ENCODE data around the gene CEP76.

The CEP76 gene, protein sequence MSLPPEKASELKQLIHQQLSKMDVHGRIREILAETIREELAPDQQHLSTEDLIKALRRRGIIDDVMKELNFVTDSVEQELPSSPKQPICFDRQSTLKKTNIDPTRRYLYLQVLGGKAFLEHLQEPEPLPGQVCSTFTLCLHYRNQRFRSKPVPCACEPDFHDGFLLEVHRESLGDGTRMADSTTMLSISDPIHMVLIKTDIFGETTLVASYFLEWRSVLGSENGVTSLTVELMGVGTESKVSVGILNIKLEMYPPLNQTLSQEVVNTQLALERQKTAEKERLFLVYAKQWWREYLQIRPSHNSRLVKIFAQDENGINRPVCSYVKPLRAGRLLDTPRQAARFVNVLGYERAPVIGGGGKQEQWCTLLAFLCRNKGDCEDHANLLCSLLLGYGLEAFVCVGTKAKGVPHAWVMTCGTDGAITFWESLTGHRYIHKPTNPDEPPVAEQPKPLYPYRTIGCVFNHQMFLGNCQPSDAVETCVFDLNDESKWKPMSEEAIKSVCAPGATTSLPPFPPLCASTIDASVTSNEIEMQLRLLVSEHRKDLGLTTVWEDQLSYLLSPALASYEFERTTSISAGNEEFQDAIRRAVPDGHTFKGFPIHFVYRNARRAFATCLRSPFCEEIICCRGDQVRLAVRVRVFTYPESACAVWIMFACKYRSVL

GRCh38 chr18:12702221-12703095 is at the start of gene CEP76, which contains the start of gene PSMG2:
TSS of gene CEP76 (minus strand) at chr18:12702723. CDS start at chr18:12702548, 175 bp downstream.
TSS of gene PSMG2 (plus strand) at chr18:12703042. CDS start at chr18:12703108, 66 bp downstream.
- no peaks in the 10 kb centered on the region for H3K9me3 Mint-ChIP-seq
- ATAC-seq (replicated peaks) (peak; percentile 90 to 93), DNase-seq (peak; percentile 92)
- peaks cover 22 to 46% of the 10 kb centered on the region in 2 donors for H3K4me1 Mint-ChIP-seq
- peak within 1 kb of the TSS; percentile 88 to 100 for H3K4me3 Mint-ChIP-seq
- peaks cover 12 to 16% of the 10 kb centered on the region in 2 donors for H3K36me3 Mint-ChIP-seq
- peak within 1 kb of the TSS; percentile 100 for H3K27ac Mint-ChIP-seq
- no peaks in the 10 kb centered on the region for H3K27me3 Mint-ChIP-seq

DNA sequence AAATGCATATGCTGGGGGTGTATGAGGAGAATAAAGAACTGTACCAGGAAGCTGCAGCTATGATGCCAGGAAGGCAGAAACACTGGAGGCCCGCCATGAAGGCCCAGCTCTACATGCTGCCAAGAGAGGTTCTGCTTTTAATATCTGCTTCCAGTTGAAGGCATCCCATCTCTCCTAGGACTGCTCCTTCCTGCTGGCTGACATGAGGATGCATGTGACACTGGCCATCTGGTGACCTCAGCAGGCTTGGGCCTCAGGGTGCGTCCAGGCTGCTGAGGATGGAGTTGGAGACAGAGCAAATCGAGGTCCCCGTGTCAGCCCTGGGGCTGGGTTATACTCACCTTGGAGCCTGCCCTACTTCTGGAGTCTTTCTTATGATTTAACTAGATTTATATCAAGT is 49.4 kb upstream of the CEP76 start:
- Mint-ChIP-seq H3K27me3 (peaks cover 19 to 26% of the 10 kb centered on the region in 2 donors), H3K9me3 (peaks cover 0 to 3% of the 10 kb centered on the region in 2 donors), H3K27ac (no peak overlapping the region), H3K4me3 (no peak overlapping the region), H3K4me1 (peaks cover 18 to 25% of the 10 kb centered on the region in 2 donors), H3K36me3 (no peaks in the 10 kb centered on the region)
- ATAC-seq (replicated peaks): no peak
- DNase-seq: no peak

- Mint-ChIP-seq H3K27ac (no peak overlapping the region), H3K4me3 (no peak overlapping the region), H3K9me3 (peaks cover 0 to under 1% of the 10 kb centered on the region in 2 donors), H3K36me3 (no peaks in the 10 kb centered on the region), H3K27me3 (peaks cover 19 to 23% of the 10 kb centered on the region in 2 donors), H3K4me1 (peaks cover 18 to 25% of the 10 kb centered on the region in 2 donors)
- ATAC-seq (replicated peaks): no peak
- DNase-seq: no peak
These were observed 49.0 kb upstream of the CEP76 start for GRCh38 chr18:12751503-12751884.

GRCh38 chr18:12750715-12751502 is 48.4 kb upstream of the CEP76 start:
- peak overlapping the region; percentile 30 to 37 for H3K4me3 Mint-ChIP-seq

DNA sequence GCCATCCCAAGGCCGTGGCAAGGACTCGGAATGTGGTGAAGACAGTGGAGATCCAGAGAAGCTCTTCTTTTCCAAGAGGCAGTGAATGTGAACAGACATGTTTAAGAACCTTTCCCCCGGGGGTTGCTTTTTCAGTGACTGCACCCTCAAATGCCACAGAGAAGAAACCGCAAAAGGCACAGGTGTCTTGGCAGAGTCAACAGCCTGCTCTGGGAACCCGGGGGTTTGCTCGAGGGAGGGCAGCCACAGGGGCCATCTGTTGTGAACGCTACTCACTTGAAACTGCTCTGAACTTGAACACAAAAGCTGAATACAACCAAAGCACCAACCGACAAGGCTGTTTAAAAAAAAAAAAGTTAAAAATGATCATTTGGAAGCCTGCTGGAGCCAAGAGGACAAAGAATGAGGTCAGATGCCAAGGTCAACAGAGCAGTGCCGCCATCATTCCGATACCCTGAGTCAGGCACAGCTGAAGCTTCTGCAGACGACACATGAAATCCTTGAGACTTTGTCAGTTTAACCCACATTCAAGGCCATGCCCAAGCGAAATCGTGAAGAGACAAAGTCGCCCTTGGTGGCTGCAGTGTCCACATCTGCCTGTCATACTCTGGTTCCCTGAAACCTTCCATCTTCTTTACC is 47.7 kb upstream of the CEP76 start:
- H3K4me1 Mint-ChIP-seq: peaks cover 18 to 25% of the 10 kb centered on the region in 2 donors
- peak overlapping the region; percentile 30 to 37 for H3K4me3 Mint-ChIP-seq
- H3K27me3 Mint-ChIP-seq: peaks cover 19 to 22% of the 10 kb centered on the region in 2 donors
- H3K36me3 Mint-ChIP-seq: no peaks in the 10 kb centered on the region
- ATAC-seq (replicated peaks): peak; percentile 85 to 87
- H3K9me3 Mint-ChIP-seq: no peaks in the 10 kb centered on the region
- DNase-seq: peak; percentile 27
- peak overlapping the region; percentile 81 for H3K27ac Mint-ChIP-seq

More at GRCh38 chr18:12750715-12751502, 48.4 kb upstream of the CEP76 start:
- DNase-seq (no peak), ATAC-seq (replicated peaks) (no peak)
- Mint-ChIP-seq H3K36me3 (no peaks in the 10 kb centered on the region), H3K27me3 (peaks cover 19 to 22% of the 10 kb centered on the region in 2 donors), H3K27ac (no peak overlapping the region), H3K9me3 (no peaks in the 10 kb centered on the region), H3K4me1 (peaks cover 18 to 25% of the 10 kb centered on the region in 2 donors)

DNA sequence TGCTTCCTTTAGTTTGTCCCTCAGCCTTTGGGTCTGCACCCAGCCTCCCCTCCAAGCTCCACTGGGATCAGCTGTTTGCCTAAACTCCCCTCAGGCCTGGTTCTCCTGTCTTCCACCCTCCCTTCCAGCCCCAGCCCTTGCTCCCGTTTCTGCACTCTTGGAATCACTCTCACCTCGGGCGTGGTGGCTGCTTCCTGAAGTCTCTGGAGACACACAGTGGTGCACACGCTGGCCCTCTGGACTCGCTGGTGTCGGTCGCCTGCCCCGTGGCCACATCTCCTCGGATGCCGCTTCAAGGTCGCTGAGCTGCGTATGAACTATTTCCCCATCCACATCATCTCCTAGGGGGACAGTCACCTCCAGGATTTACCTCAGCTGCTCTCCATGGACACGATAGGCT is 46.6 kb upstream of the CEP76 start:
- no peak for DNase-seq
- ATAC-seq (replicated peaks): no peak
- Mint-ChIP-seq H3K9me3 (no peaks in the 10 kb centered on the region), H3K27me3 (peaks cover 19 to 22% of the 10 kb centered on the region in 2 donors), H3K36me3 (no peaks in the 10 kb centered on the region), H3K27ac (no peak overlapping the region), H3K4me3 (no peak overlapping the region), H3K4me1 (peaks cover 18 to 21% of the 10 kb centered on the region in 2 donors)

DNA sequence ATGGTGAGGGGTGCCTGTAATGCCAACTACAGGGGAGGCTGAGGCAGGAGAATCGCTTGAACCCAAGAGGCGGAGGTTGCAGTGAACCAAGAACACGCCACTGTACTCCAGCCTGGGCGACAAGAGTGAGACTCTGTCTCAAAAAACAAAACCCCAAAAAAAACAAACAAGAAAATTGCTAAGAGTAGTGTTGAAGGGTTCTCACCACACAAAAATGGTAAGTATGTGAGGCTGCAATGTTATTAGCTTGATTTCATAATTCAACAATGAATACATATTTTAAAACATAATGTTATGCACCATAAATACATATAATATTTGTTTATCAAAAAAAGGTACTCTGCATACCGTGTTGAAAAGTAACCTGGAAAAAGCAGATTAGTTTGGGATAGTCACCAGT is 46.1 kb upstream of the CEP76 start:
- Mint-ChIP-seq H3K4me3 (no peak overlapping the region), H3K9me3 (no peaks in the 10 kb centered on the region), H3K27me3 (peaks cover 19 to 22% of the 10 kb centered on the region in 2 donors), H3K27ac (no peak overlapping the region), H3K4me1 (peaks cover 18 to 21% of the 10 kb centered on the region in 2 donors), H3K36me3 (no peaks in the 10 kb centered on the region)
- ATAC-seq (replicated peaks) (no peak), DNase-seq (no peak)

GRCh38 chr18:12747530-12748315 is 45.2 kb upstream of the CEP76 start:
- peaks cover 19 to 22% of the 10 kb centered on the region in 2 donors for H3K27me3 Mint-ChIP-seq
- peaks cover 18 to 21% of the 10 kb centered on the region in 2 donors for H3K4me1 Mint-ChIP-seq
- DNase-seq (no peak), ATAC-seq (replicated peaks) (no peak)
- no peak overlapping the region for H3K4me3 Mint-ChIP-seq
- no peaks in the 10 kb centered on the region for H3K36me3 Mint-ChIP-seq
- H3K9me3 Mint-ChIP-seq: no peaks in the 10 kb centered on the region
- H3K27ac Mint-ChIP-seq: no peak overlapping the region

DNA sequence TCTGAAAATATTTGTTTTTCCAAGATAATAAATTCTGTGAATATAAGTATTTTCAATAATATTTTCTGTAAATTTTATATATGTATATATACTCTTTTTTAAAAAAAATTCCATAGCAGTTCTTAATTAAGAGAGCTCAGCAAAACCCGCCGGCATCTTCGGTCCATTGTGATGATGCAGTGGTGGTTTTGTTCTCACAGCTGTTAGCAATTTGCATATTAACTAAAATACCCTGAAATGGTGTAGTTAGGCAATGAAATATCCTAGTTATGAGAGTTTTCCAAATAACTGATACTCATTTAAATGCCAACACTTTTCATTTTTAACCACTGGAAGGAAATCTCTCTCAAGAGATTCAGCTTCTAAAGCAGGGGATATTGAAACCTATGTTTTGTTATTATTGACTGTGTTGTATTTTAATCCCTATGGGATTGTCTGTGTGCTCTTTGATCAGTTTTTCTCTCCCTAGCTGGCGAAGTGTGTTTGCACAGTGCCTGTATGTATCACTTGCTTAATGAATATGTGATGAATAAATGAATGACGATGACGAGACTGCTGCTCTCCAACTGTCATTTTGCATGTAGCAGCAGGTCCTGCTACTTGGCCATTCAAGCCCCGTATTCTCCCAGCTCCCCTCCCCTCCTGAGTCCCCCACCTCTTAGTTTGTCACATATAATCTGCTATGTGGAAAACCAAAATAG is 42.7 kb upstream of the CEP76 start:
- H3K9me3 Mint-ChIP-seq: no peaks in the 10 kb centered on the region
- no peak for ATAC-seq (replicated peaks)
- peaks cover 13 to 14% of the 10 kb centered on the region in 2 donors for H3K27me3 Mint-ChIP-seq
- H3K4me3 Mint-ChIP-seq: no peak overlapping the region
- H3K27ac Mint-ChIP-seq: no peak overlapping the region
- no peaks in the 10 kb centered on the region for H3K36me3 Mint-ChIP-seq
- peaks cover 13 to 14% of the 10 kb centered on the region in 2 donors for H3K4me1 Mint-ChIP-seq
- DNase-seq: no peak

- no peak for DNase-seq
- H3K27ac Mint-ChIP-seq: no peak overlapping the region
- H3K36me3 Mint-ChIP-seq: no peaks in the 10 kb centered on the region
- peak; percentile 60 to 70 for ATAC-seq (replicated peaks)
- H3K9me3 Mint-ChIP-seq: no peaks in the 10 kb centered on the region
- peaks cover 2 to 3% of the 10 kb centered on the region in 2 donors for H3K4me1 Mint-ChIP-seq
- H3K27me3 Mint-ChIP-seq: peaks cover 2% of the 10 kb centered on the region in 2 donors
- no peak overlapping the region for H3K4me3 Mint-ChIP-seq
These were observed 41.6 kb upstream of the CEP76 start for GRCh38 chr18:12744103-12744502.

- H3K4me3 Mint-ChIP-seq: no peak overlapping the region
These were observed 39.9 kb upstream of the CEP76 start for GRCh38 chr18:12742453-12742852.

GRCh38 chr18:12741351-12741750 is 38.8 kb upstream of the CEP76 start:
- DNase-seq (no peak), ATAC-seq (replicated peaks) (no peak)
- Mint-ChIP-seq H3K36me3 (no peaks in the 10 kb centered on the region), H3K9me3 (no peaks in the 10 kb centered on the region), H3K27me3 (no peaks in the 10 kb centered on the region), H3K4me3 (no peak overlapping the region), H3K27ac (no peak overlapping the region), H3K4me1 (no peaks in the 10 kb centered on the region)

More at GRCh38 chr18:12742453-12742852, 39.9 kb upstream of the CEP76 start:
- ATAC-seq (replicated peaks): no peak
- no peak for DNase-seq
- Mint-ChIP-seq H3K27ac (no peak overlapping the region), H3K4me1 (no peaks in the 10 kb centered on the region), H3K9me3 (no peaks in the 10 kb centered on the region), H3K36me3 (no peaks in the 10 kb centered on the region), H3K27me3 (no peaks in the 10 kb centered on the region)

All from stimulated activated naive B cell treated with anti-CD40 and anti-IgM and Interleukin-4, amounts not matched to agents 10 μg/mL and 1 μg/mL and 100 μg/mL, for 72 hours (primary cell).